DOHH2 (cell line): ENCODE measurements around the gene PCDH15.

Source experiments
- EZH2phosphoT487 ChIP-seq: fragments of 200-600 bp; sonication (generic); IDR thresholded peaks from 2 replicates; pipeline ENCODE4 v1.6.1; 2017; ENCODE audit warnings: borderline replicate concordance, mild to moderate bottlenecking, antibody characterized with exemption, low read length, moderate library complexity, mixed read lengths
- TF ChIP-seq, protein P1 (sequence below): fragments of 200-600 bp; sonication (generic); IDR thresholded peaks from one replicate; pipeline ENCODE4 v1.5.1; 2014; ENCODE audit warnings: antibody characterized with exemption, mild to moderate bottlenecking, low read depth, low read length; ENCODE audit not compliant: poor library complexity, severe bottlenecking

DNA sequence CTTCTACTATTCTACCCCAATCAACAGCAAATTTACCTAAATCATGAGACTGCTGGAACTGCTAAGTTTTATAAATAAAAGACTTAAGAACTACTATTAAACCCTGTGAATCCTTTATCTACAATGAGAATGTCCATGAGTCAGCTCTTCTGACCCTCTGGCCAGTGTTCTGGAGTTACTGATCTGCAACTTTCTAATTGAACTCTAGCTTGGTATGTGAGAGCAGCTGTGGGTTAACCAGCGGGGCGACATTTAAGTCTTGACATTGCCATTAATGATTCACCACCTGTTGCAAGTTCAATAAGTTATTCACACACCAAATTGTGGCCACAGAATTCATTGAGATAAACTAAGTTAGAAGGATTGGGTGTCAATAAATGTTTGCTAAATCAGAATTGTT is 359.8 kb downstream of the PCDH15 start:
- TF ChIP-seq, protein P1, sequence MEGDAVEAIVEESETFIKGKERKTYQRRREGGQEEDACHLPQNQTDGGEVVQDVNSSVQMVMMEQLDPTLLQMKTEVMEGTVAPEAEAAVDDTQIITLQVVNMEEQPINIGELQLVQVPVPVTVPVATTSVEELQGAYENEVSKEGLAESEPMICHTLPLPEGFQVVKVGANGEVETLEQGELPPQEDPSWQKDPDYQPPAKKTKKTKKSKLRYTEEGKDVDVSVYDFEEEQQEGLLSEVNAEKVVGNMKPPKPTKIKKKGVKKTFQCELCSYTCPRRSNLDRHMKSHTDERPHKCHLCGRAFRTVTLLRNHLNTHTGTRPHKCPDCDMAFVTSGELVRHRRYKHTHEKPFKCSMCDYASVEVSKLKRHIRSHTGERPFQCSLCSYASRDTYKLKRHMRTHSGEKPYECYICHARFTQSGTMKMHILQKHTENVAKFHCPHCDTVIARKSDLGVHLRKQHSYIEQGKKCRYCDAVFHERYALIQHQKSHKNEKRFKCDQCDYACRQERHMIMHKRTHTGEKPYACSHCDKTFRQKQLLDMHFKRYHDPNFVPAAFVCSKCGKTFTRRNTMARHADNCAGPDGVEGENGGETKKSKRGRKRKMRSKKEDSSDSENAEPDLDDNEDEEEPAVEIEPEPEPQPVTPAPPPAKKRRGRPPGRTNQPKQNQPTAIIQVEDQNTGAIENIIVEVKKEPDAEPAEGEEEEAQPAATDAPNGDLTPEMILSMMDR = no peak
- TF ChIP-seq EZH2phosphoT487 = no peak
